ENCODE results near the gene WDFY3. TPM values are rescaled to one million over a fixed set of nuclear protein-coding genes. Genes with fewer than 3 reads are reported as not detected.

Gene WDFY3
- total and polyA plus RNA-seq, 2 of the 13 experiments (the other 11 are each of a cell fraction or from before 2014, with no cell fraction given): 16.7 to 24.5 TPM

- no peak for TF ChIP-seq TFAP4 (IDR thresholded peaks at IDR 0.05; ENCODE audit: borderline replicate concordance, low read depth)
- TF ChIP-seq ELF3 (CRISPR knock-in tag; IDR thresholded peaks at IDR 0.05): peak; percentile 63; the same call in 1 of the 2 replicates
- no peak for TF ChIP-seq ZNF607 (CRISPR knock-in tag; IDR thresholded peaks at IDR 0.05; ENCODE audit: borderline replicate concordance)
- TF ChIP-seq ZNF337 (CRISPR knock-in tag; IDR thresholded peaks at IDR 0.05; ENCODE audit: borderline replicate concordance, low read depth): no peak
- TF ChIP-seq BCL6 (CRISPR knock-in tag; IDR thresholded peaks at IDR 0.05): peak; percentile 91
- TF ChIP-seq ZNF503 (CRISPR knock-in tag; IDR thresholded peaks at IDR 0.05): no peak
- no peak for TF ChIP-seq STAG1 (CRISPR knock-in tag; IDR thresholded peaks at IDR 0.05)
- no peak for TF ChIP-seq ZNF264 (CRISPR knock-in tag; IDR thresholded peaks at IDR 0.05)
- no peak for TF ChIP-seq NFIB (CRISPR knock-in tag; IDR thresholded peaks at IDR 0.05; ENCODE audit: borderline replicate concordance)
- no peak for TF ChIP-seq XBP1 (CRISPR knock-in tag; IDR thresholded peaks at IDR 0.05)
- no peak for TF ChIP-seq KDM5A (IDR thresholded peaks at IDR 0.05; ENCODE audit: borderline replicate concordance, low read length)
- no peak; the same call in 1 of the 2 replicates for TF ChIP-seq FOXP1 (IDR thresholded peaks at IDR 0.05)
- TF ChIP-seq FOXP1 (CRISPR knock-in tag; IDR thresholded peaks at IDR 0.05): peak; percentile 65
- TF ChIP-seq SALL1 (CRISPR knock-in tag; IDR thresholded peaks at IDR 0.05): peak; percentile 31; the same call in 1 of the 2 replicates
- no peak for TF ChIP-seq RFXANK (CRISPR knock-in tag; IDR thresholded peaks at IDR 0.05)
- no peak for TF ChIP-seq TSC22D2 (CRISPR knock-in tag; IDR thresholded peaks at IDR 0.05; ENCODE audit: borderline replicate concordance)
- no peak for TF ChIP-seq EEA1 (CRISPR knock-in tag; IDR thresholded peaks at IDR 0.05; ENCODE audit: borderline replicate concordance)
- no peak for TF ChIP-seq PRDM4 (CRISPR knock-in tag; IDR thresholded peaks at IDR 0.05; ENCODE audit: borderline replicate concordance)
These were observed 284.8 kb downstream of the WDFY3 start (continued) for GRCh38 chr4:84681486-84682274.
